ENCODE results near the gene DKC1. TPM values are rescaled to one million over a fixed set of nuclear protein-coding genes. Genes with fewer than 3 reads are reported as not detected.

The DKC1 gene
- total and polyA plus RNA-seq, 7 donors: 21.2 to 61.0 (median 38.2) TPM

GRCh38 chrX:154793084-154793795, 30.6 kb downstream of the DKC1 start:
- H3K36me3 ChIP-seq (ENCODE audit: insufficient read depth in 1 of 2, low read depth in 1 of 2): no peaks in the 10 kb centered on the region
- no peak for ATAC-seq
- no peaks in the 10 kb centered on the region for H3K9me3 ChIP-seq
- 80 to 93% (median 87%) methylated on average over 7 of the region's 7 CpGs for WGBS, 3 donors
- TF ChIP-seq, protein P1, sequence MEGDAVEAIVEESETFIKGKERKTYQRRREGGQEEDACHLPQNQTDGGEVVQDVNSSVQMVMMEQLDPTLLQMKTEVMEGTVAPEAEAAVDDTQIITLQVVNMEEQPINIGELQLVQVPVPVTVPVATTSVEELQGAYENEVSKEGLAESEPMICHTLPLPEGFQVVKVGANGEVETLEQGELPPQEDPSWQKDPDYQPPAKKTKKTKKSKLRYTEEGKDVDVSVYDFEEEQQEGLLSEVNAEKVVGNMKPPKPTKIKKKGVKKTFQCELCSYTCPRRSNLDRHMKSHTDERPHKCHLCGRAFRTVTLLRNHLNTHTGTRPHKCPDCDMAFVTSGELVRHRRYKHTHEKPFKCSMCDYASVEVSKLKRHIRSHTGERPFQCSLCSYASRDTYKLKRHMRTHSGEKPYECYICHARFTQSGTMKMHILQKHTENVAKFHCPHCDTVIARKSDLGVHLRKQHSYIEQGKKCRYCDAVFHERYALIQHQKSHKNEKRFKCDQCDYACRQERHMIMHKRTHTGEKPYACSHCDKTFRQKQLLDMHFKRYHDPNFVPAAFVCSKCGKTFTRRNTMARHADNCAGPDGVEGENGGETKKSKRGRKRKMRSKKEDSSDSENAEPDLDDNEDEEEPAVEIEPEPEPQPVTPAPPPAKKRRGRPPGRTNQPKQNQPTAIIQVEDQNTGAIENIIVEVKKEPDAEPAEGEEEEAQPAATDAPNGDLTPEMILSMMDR (IDR thresholded peaks at IDR 0.05): no peak
- DNase-seq: no peak
- no peak overlapping the region for H3K27ac ChIP-seq
- H3K4me1 ChIP-seq: no peaks in the 10 kb centered on the region
- intact Hi-C loops (cut with DNase I): no loop called here
- no peak overlapping the region for H3K4me3 ChIP-seq
- H3K27me3 ChIP-seq (ENCODE audit: insufficient read depth in 3 of 3, low read length in 2 of 3): no peaks in the 10 kb centered on the region

- Histone ChIP-seq H3K4me3 (no peak overlapping the region), H3K27ac (no peak overlapping the region), H3K27me3 (ENCODE audit: insufficient read depth in 3 of 3, low read length in 2 of 3) (no peaks in the 10 kb centered on the region), H3K36me3 (ENCODE audit: insufficient read depth in 1 of 2, low read depth in 1 of 2) (no peaks in the 10 kb centered on the region), H3K9me3 (no peaks in the 10 kb centered on the region), H3K4me1 (peaks cover 2% of the 10 kb centered on the region)
- no peak for DNase-seq
- no peak for ATAC-seq
- TF ChIP-seq, protein P1 (IDR thresholded peaks at IDR 0.05): no peak
- intact Hi-C loops (cut with DNase I): no loop called here
- 69 to 97% (median 89%) methylated on average over 2 of the region's 2 CpGs for WGBS, 3 donors
Observed at GRCh38 chrX:154795016-154795415, 32.4 kb downstream of the DKC1 start.

- TF ChIP-seq, protein P1 (IDR thresholded peaks at IDR 0.05): no peak
- no peak overlapping the region for H3K4me3 ChIP-seq
- 65 to 74% (median 72%) methylated on average over 6 of the region's 6 CpGs for WGBS, 3 donors
- no peaks in the 10 kb centered on the region for H3K27me3 ChIP-seq (ENCODE audit: insufficient read depth in 3 of 3, low read length in 2 of 3)
- intact Hi-C loops (cut with DNase I): no loop called here
- H3K4me1 ChIP-seq: peaks cover 5% of the 10 kb centered on the region
- no peaks in the 10 kb centered on the region for H3K9me3 ChIP-seq
- no peak for DNase-seq
- ATAC-seq: no peak
- H3K27ac ChIP-seq: no peak overlapping the region
- no peaks in the 10 kb centered on the region for H3K36me3 ChIP-seq (ENCODE audit: insufficient read depth in 1 of 2, low read depth in 1 of 2)
Observed at GRCh38 chrX:154797006-154797405, 34.3 kb downstream of the DKC1 start.

DNA sequence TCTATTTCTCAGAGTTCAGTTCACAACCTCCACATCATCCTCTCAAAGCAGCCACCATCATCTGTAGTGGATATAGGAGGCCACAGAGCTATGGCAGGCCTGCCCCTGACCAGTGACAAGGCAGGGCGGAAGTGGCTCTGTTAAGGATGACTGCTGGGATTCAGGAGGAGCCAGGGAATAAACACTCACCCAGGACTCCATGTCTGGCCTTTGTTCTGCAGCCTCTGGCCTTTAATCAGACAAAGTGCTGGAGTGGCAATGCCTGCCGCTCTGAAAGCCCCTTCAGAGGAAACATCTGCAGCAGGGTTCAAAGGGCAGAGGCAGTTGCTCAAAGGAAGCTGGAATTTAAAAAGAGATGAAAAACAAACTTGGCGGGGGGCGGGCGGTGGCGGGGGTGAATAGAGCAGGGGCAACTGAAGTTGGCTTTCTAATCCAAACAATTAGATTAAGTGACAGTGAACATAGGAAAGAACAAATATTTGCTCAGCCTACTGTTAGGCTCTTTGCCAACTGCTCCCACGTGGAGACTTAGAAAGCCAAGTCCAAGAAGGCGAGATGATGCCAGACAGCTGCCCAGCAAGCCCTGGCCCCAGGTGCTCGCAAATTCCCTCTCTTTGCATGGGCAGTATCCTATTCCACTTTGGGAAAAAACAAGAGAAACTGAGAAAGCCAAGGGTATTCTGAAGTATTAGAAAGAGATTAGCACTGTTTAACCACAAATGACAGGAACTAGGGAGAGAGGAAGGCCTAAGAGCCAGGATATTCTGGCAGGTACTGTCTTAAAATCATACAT, 37.1 kb downstream of the DKC1 start:
- peaks cover 11% of the 10 kb centered on the region for H3K4me1 ChIP-seq
- intact Hi-C loops (cut with DNase I): loop anchor here in 1 of 2 donors (5.0 kb wide), 1 partner anchor 32 kb away; no protein-coding TSS in a partner anchor
- H3K9me3 ChIP-seq: no peaks in the 10 kb centered on the region
- no peak for ATAC-seq
- TF ChIP-seq, protein P1 (IDR thresholded peaks at IDR 0.05): no peak
- 40 to 55% (median 46%) methylated on average over 9 of the region's 9 CpGs for WGBS, 3 donors
- no peak for DNase-seq
- no peak overlapping the region for H3K4me3 ChIP-seq
- H3K36me3 ChIP-seq (ENCODE audit: insufficient read depth in 1 of 2, low read depth in 1 of 2): no peaks in the 10 kb centered on the region
- no peak overlapping the region for H3K27ac ChIP-seq
- H3K27me3 ChIP-seq (ENCODE audit: insufficient read depth in 3 of 3, low read length in 2 of 3): no peaks in the 10 kb centered on the region

All from psoas muscle (tissue), 8 donors.